ENCODE results near the gene CMC2.

- TF ChIP-seq CTCF (conservative IDR thresholded peaks at IDR 0.05; ENCODE audit: low read length) (no peak), EZH2phosphoT487 (IDR thresholded peaks at IDR 0.05; ENCODE audit: borderline replicate concordance, low read depth, low read length) (no peak)
Observed at GRCh38 chr16:81008505-81008789, 1.8 kb upstream of the CMC2 start.

Measured in OCI-LY7 (cell line).